ENCODE results near the gene C5orf58. TPM values are rescaled to one million over a fixed set of nuclear protein-coding genes. Genes with fewer than 3 reads are reported as not detected.

C5orf58 gene
- total and polyA plus RNA-seq, 2 donors from 2014 or later, result not detected

- Histone ChIP-seq H3K9ac (ENCODE audit: low read length in 3 of 3) (no peak overlapping the region), H3K4me1 (ENCODE audit: control insufficient read depth in 2 of 3, insufficient read depth in 2 of 3, low read depth in 1 of 3, low read length in 3 of 3) (peaks cover 0 to 5% (median 4%) of the 10 kb centered on the region in 3 donors), H3K27me3 (ENCODE audit: control insufficient read depth, insufficient read depth, low read length) (no peaks in the 10 kb centered on the region), H3K4me3 (ENCODE audit: low read length in 3 of 3) (no peak overlapping the region), H3K36me3 (ENCODE audit: control insufficient read depth in 2 of 3, insufficient read depth in 3 of 3, low read length in 3 of 3) (no peaks in the 10 kb centered on the region), H3K9me3 (ENCODE audit: control insufficient read depth in 2 of 3, insufficient read depth in 1 of 3, low read length in 3 of 3) (no peaks in the 10 kb centered on the region), H3K27ac (ENCODE audit: low read depth in 2 of 2, low read length in 2 of 2) (no peak overlapping the region)
- intact Hi-C loops (cut with DNase I), result loop anchor here (10.0 kb wide), 1 partner anchor 81 kb away; the partner anchor contains the start of gene FOXI1
- DNase-seq, result no peak
- no peak for TF ChIP-seq CTCF (IDR thresholded peaks at IDR 0.05; ENCODE audit: borderline replicate concordance, extremely low read depth, insufficient read depth)
- FAIRE-seq, result no peak
Observed at GRCh38 chr5:170186156-170186555, 46.6 kb upstream of the C5orf58 start.

GRCh38 chr5:170186856-170187255 is 45.9 kb upstream of the C5orf58 start:
- Histone ChIP-seq H3K4me1 (ENCODE audit: control insufficient read depth in 2 of 3, insufficient read depth in 2 of 3, low read depth in 1 of 3, low read length in 3 of 3) (peaks cover 0 to 5% (median 4%) of the 10 kb centered on the region in 3 donors), H3K27me3 (ENCODE audit: control insufficient read depth, insufficient read depth, low read length) (no peaks in the 10 kb centered on the region), H3K4me3 (ENCODE audit: low read length in 3 of 3) (no peak overlapping the region), H3K27ac (ENCODE audit: low read depth in 2 of 2, low read length in 2 of 2) (no peak overlapping the region), H3K36me3 (ENCODE audit: control insufficient read depth in 2 of 3, insufficient read depth in 3 of 3, low read length in 3 of 3) (no peaks in the 10 kb centered on the region), H3K9me3 (ENCODE audit: control insufficient read depth in 2 of 3, insufficient read depth in 1 of 3, low read length in 3 of 3) (no peaks in the 10 kb centered on the region), H3K9ac (ENCODE audit: low read length in 3 of 3) (no peak overlapping the region)
- no peak for TF ChIP-seq CTCF (IDR thresholded peaks at IDR 0.05; ENCODE audit: borderline replicate concordance, extremely low read depth, insufficient read depth)
- DNase-seq (peak in 2 of 5 donors; percentile 50 to 60), FAIRE-seq (no peak)
- intact Hi-C loops (cut with DNase I), result loop anchor here (10.0 kb wide), 1 partner anchor 82 kb away; the partner anchor contains the start of gene FOXI1

GRCh38 chr5:170190436-170191134 is 42.2 kb upstream of the C5orf58 start:
- no peak overlapping the region for H3K9ac ChIP-seq (ENCODE audit: low read length in 3 of 3)
- TF ChIP-seq CTCF (IDR thresholded peaks at IDR 0.05; ENCODE audit: borderline replicate concordance, extremely low read depth, insufficient read depth), result no peak
- intact Hi-C loops (cut with DNase I), result no loop called here
- H3K36me3 ChIP-seq (ENCODE audit: control insufficient read depth in 2 of 3, insufficient read depth in 3 of 3, low read length in 3 of 3), result no peaks in the 10 kb centered on the region
- no peaks in the 10 kb centered on the region for H3K9me3 ChIP-seq (ENCODE audit: control insufficient read depth in 2 of 3, insufficient read depth in 1 of 3, low read length in 3 of 3)
- no peak for FAIRE-seq
- no peak overlapping the region for H3K27ac ChIP-seq (ENCODE audit: low read depth in 2 of 2, low read length in 2 of 2)
- H3K4me1 ChIP-seq (ENCODE audit: control insufficient read depth in 2 of 3, insufficient read depth in 2 of 3, low read depth in 1 of 3, low read length in 3 of 3), result no peaks in the 10 kb centered on the region
- DNase-seq, result no peak
- no peaks in the 10 kb centered on the region for H3K27me3 ChIP-seq (ENCODE audit: control insufficient read depth, insufficient read depth, low read length)
- no peak overlapping the region for H3K4me3 ChIP-seq (ENCODE audit: low read length in 3 of 3)
